ENCODE data around the gene LRRC66.

LRRC66 gene

GRCh38 chr4:52006887-52007286 lies 13.3 kb downstream of the LRRC66 start:
- DNase-seq = no peak

GRCh38 chr4:52005604-52006273 lies 14.4 kb downstream of the LRRC66 start:
- no peak for DNase-seq

GRCh38 chr4:52004414-52004813 lies 15.7 kb downstream of the LRRC66 start:
- no peak for DNase-seq

GRCh38 chr4:52001616-52002015 lies 18.5 kb downstream of the LRRC66 start:
- no peak for DNase-seq

GRCh38 chr4:51999250-51999649 lies 20.9 kb downstream of the LRRC66 start:
- no peak for DNase-seq

GRCh38 chr4:51998837-51999236 lies 21.3 kb downstream of the LRRC66 start:
- no peak for DNase-seq

GRCh38 chr4:51997647-51998046 lies 22.5 kb downstream of the LRRC66 start:
- no peak for DNase-seq

GRCh38 chr4:51995647-51996220 lies 24.4 kb downstream of the LRRC66 start:
- no peak for DNase-seq

GRCh38 chr4:51965862-51966261 lies 54.3 kb downstream of the LRRC66 start:
- DNase-seq = no peak

GRCh38 chr4:51963841-51964517 lies 56.2 kb downstream of the LRRC66 start:
- DNase-seq = no peak

- DNase-seq = no peak
Measured at GRCh38 chr4:51960486-51960885, 59.7 kb downstream of the LRRC66 start.

GRCh38 chr4:51958199-51958968 lies 61.8 kb downstream of the LRRC66 start:
- DNase-seq = no peak

Measured in NCI-H510A treated with DMSO at 0.1 percent for 48 hours (cell line).